Fibroblast of mammary gland (primary cell): ENCODE measurements around the gene CNGB1.
"Not testable (repeated sequence)": the region's sequence is repeated elsewhere in the genome, so short reads cannot be mapped to it uniquely, and the experiment has no call there.

Experiments
- DNase-seq: peaks from one replicate; pipeline ENCODE4 v3.0.0-alpha.2; 2010; ENCODE audit warnings: low read depth
- H3K4me3 ChIP-seq: 2 replicates; pipeline ENCODE4 v1.5.1; 2011; ENCODE audit warnings: low read depth, mild to moderate bottlenecking, low read length, moderate library complexity; ENCODE audit not compliant: control insufficient read depth
- TF ChIP-seq, protein P1 (sequence below): conservative IDR thresholded peaks from 2 replicates; pipeline ENCODE4 v1.5.1; 2011; ENCODE audit warnings: low read depth, low read length, inconsistent platforms; ENCODE audit not compliant: control insufficient read depth, insufficient read depth

Gene CNGB1

DNA sequence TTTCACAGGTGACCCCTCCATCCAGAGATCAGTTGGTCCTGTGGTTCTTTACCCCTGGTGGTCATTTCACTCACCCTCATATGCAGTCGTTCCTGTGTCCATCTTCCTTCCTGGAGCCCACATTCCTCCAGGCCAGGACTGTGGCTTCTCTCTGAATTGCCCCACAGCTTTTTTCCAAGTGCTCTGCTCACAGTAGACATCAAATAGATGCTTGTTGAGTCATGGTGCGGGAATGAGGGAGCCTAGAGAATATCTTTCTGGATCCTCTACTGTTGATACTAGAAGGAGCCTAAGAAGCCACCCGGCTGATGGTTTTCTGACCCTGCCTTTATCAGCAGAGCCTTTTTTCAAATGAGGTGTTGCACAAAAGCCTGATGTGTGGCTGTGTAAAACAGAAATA is 40.7 kb upstream of the CNGB1 start:
- no peak for DNase-seq
- TF ChIP-seq, protein P1, sequence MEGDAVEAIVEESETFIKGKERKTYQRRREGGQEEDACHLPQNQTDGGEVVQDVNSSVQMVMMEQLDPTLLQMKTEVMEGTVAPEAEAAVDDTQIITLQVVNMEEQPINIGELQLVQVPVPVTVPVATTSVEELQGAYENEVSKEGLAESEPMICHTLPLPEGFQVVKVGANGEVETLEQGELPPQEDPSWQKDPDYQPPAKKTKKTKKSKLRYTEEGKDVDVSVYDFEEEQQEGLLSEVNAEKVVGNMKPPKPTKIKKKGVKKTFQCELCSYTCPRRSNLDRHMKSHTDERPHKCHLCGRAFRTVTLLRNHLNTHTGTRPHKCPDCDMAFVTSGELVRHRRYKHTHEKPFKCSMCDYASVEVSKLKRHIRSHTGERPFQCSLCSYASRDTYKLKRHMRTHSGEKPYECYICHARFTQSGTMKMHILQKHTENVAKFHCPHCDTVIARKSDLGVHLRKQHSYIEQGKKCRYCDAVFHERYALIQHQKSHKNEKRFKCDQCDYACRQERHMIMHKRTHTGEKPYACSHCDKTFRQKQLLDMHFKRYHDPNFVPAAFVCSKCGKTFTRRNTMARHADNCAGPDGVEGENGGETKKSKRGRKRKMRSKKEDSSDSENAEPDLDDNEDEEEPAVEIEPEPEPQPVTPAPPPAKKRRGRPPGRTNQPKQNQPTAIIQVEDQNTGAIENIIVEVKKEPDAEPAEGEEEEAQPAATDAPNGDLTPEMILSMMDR, result no peak
- no peak overlapping the region for H3K4me3 ChIP-seq

DNA sequence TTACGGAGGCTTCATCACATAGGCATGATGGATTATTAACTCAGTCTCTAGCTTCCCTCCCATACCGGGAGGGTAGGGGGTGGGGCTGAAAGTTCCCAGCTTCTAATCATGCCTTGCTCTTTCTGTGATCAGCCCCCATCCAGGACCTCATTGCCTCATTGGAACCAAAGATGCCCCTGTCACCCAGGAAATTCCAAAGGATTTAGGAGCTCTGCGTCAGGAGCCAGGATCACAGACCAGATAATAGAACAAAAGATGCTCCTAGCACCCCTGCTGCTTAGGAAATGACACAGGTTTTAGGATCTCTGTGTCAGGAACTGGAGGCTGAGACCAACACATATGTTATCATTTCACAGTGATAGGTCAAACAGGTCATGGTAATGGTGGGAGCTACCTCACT is 40.0 kb upstream of the CNGB1 start:
- no peak for DNase-seq
- TF ChIP-seq, protein P1, result no peak
- no peak overlapping the region for H3K4me3 ChIP-seq

DNA sequence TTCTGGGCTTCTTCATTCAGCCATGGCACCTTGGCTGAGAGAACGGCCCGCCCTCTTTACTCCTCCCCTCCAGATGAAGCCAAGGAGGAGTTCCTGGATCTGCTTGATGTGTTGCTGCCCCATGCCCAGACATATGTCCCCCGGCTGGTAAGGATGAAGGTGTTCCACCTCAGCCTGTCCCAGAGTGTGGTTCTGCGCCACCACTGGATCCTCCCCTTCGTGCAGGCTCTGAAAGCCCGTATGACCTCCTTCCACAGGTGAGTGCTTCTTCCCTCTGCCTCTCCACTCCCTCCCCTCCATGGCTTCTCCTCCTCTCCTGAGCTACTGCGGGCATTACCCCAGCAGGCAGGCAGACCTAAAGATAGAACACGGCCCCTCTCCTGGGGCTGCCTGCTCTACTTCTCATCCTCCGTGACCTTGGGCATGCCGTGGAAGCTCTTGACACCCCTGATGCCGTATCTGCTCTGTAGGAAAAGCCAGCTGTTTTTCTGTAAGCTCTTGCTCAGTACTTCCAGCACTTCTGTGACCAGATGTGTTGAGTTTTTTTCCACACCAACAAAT is 39.0 kb upstream of the CNGB1 start:
- TF ChIP-seq, protein P1, result no peak
- DNase-seq, result no peak
- H3K4me3 ChIP-seq, result no peak overlapping the region

DNA sequence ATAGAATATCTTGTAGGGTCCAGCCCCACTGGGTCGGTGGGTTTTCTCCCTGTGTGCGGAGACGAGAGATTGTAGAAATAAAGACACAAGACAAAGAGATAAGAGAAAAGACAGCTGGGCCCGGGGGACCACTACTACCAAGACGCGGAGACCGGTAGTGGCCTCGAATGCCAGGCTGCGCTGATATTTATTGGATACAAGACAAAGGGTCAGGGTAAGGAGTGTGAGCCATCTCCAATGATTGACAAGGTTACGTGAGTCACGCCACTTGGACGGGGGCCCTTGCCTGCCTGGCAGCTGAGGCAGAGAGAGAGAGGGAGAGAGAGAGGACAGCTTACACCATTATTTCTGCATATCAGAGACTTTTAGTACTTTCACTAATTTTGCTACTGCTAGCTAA is 33.8 kb upstream of the CNGB1 start:
- not testable (repeated sequence) for H3K4me3 ChIP-seq
- DNase-seq, result peak; percentile 41

DNA sequence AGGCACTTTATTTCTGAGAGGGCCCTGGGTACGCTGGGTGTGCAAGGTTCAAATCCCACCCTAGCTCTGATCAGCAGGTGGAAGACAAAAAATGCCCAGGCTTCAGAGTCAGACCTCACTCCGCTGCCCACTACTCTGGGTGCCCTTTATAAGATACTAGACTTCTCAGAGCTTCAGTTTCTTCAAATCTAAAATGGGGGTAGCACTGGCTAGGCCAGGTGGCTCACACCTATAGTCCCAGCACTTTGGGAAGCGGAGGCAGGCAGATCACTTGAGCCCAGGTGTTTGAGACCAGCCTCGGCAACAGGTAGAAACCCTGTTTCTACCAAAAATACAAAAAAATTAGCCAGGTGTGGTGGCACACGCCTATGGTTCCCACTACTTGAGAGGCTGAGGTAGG is 32.0 kb upstream of the CNGB1 start:
- H3K4me3 ChIP-seq, result no peak overlapping the region
- TF ChIP-seq, protein P1, result no peak
- DNase-seq, result no peak

DNA sequence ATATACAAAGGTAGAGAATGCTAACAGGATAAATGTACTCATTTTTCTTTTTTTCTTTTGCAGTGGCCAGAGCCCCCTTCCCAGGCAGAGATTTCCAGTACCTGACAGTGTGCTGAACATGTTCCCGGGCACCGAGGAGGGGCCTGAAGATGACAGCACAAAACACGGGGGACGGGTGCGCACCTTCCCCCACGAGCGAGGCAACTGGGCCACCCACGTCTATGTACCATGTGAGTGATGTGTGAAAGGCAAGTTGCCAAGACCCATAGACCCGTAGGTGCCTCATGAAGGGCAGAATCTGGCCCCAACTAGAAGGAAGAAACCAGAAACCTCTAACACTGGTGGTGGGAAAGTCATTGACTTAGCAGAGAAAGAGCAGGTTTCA is 31.5 kb upstream of the CNGB1 start:
- TF ChIP-seq, protein P1, result no peak
- H3K4me3 ChIP-seq, result no peak overlapping the region
- no peak for DNase-seq

DNA sequence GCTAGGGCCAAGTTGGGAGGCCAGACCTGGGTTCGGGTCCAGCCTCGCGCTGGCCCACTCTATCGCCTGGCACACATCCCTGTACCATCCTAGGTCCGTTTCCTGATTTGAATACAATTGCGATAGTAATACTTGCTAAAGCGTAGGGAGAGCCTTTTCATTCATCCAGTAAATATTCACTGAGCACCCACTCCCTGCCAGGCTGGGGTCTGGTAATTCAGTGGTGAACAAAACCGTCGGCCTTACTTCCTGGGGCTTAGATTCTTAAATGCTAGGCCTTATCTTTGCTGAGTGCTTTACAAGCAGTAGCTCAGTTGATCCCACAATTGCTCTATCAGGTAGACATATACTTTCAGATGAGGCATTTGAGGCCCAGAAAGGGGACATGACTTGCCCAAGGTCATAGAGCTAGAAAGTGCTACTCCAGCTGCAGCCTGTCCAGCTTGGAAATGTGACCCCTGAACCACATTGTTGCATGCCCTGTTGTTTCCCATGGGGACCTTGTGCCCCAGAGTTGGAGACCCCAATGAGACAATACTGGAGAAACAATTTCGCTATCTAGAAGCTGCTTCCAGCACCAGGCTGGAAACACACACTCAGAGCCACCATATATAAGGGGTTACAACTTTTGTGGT is 31.0 kb upstream of the CNGB1 start:
- DNase-seq, result peak; percentile 28
- TF ChIP-seq, protein P1, result no peak
- peak overlapping the region; percentile 79 for H3K4me3 ChIP-seq
